ENCODE measurements around the gene TNIK.

The TNIK gene

GRCh38 chr3:171497468-171497867, 37.3 kb upstream of the TNIK start:
- H3K4me3 ChIP-seq (ENCODE audit: low read depth, low read length) = no peak overlapping the region
- H3K4me1 ChIP-seq = no peaks in the 10 kb centered on the region
- no peak overlapping the region for H3K27ac ChIP-seq
- no peak overlapping the region for H3K9ac ChIP-seq
- H2AFZ ChIP-seq = no peak overlapping the region
- no peak for TF ChIP-seq CTCF (IDR thresholded peaks at IDR 0.05)
- no peaks in the 10 kb centered on the region for H3K79me2 ChIP-seq
- no peak overlapping the region for H3K4me2 ChIP-seq (ENCODE audit: low read length)
- H3K36me3 ChIP-seq (ENCODE audit: control insufficient read depth, insufficient read depth, low read length) = no peaks in the 10 kb centered on the region
- no peaks in the 10 kb centered on the region for H3K27me3 ChIP-seq (ENCODE audit: control insufficient read depth, insufficient read depth, low read length)
- no peaks in the 10 kb centered on the region for H3K9me3 ChIP-seq (ENCODE audit: control insufficient read depth, low read length)

- H3K79me2 ChIP-seq = no peaks in the 10 kb centered on the region
- no peaks in the 10 kb centered on the region for H3K4me1 ChIP-seq
- no peak for TF ChIP-seq CTCF (IDR thresholded peaks at IDR 0.05)
- no peaks in the 10 kb centered on the region for H3K36me3 ChIP-seq (ENCODE audit: control insufficient read depth, insufficient read depth, low read length)
- no peaks in the 10 kb centered on the region for H3K27me3 ChIP-seq (ENCODE audit: control insufficient read depth, insufficient read depth, low read length)
- H3K27ac ChIP-seq = no peak overlapping the region
- no peak overlapping the region for H3K4me2 ChIP-seq (ENCODE audit: low read length)
- H3K4me3 ChIP-seq (ENCODE audit: low read depth, low read length) = no peak overlapping the region
- no peak overlapping the region for H3K9ac ChIP-seq
- H2AFZ ChIP-seq = no peak overlapping the region
- no peaks in the 10 kb centered on the region for H3K9me3 ChIP-seq (ENCODE audit: control insufficient read depth, low read length)
Observed at GRCh38 chr3:171495413-171495812, 35.2 kb upstream of the TNIK start.

GRCh38 chr3:171494457-171495109, 34.4 kb upstream of the TNIK start:
- no peak overlapping the region for H3K27ac ChIP-seq
- no peak for TF ChIP-seq CTCF (IDR thresholded peaks at IDR 0.05)

GRCh38 chr3:171491361-171491760, 31.2 kb upstream of the TNIK start:
- no peaks in the 10 kb centered on the region for H3K79me2 ChIP-seq
- no peaks in the 10 kb centered on the region for H3K36me3 ChIP-seq (ENCODE audit: control insufficient read depth, insufficient read depth, low read length)
- no peak overlapping the region for H2AFZ ChIP-seq
- no peaks in the 10 kb centered on the region for H3K27me3 ChIP-seq (ENCODE audit: control insufficient read depth, insufficient read depth, low read length)
- no peaks in the 10 kb centered on the region for H3K9me3 ChIP-seq (ENCODE audit: control insufficient read depth, low read length)
- no peak overlapping the region for H3K4me2 ChIP-seq (ENCODE audit: low read length)
- no peak overlapping the region for H3K9ac ChIP-seq
- no peak overlapping the region for H3K27ac ChIP-seq
- TF ChIP-seq CTCF (IDR thresholded peaks at IDR 0.05) = no peak
- H3K4me3 ChIP-seq (ENCODE audit: low read depth, low read length) = no peak overlapping the region
- no peaks in the 10 kb centered on the region for H3K4me1 ChIP-seq

More at GRCh38 chr3:171494457-171495109, 34.4 kb upstream of the TNIK start:
- no peak overlapping the region for H3K9ac ChIP-seq
- no peak overlapping the region for H2AFZ ChIP-seq
- H3K4me3 ChIP-seq (ENCODE audit: low read depth, low read length) = no peak overlapping the region
- H3K4me1 ChIP-seq = no peaks in the 10 kb centered on the region
- H3K27me3 ChIP-seq (ENCODE audit: control insufficient read depth, insufficient read depth, low read length) = no peaks in the 10 kb centered on the region
- no peaks in the 10 kb centered on the region for H3K79me2 ChIP-seq
- no peaks in the 10 kb centered on the region for H3K36me3 ChIP-seq (ENCODE audit: control insufficient read depth, insufficient read depth, low read length)
- no peaks in the 10 kb centered on the region for H3K9me3 ChIP-seq (ENCODE audit: control insufficient read depth, low read length)
- no peak overlapping the region for H3K4me2 ChIP-seq (ENCODE audit: low read length)

- no peak overlapping the region for H3K27ac ChIP-seq
- H3K9me3 ChIP-seq (ENCODE audit: control insufficient read depth, low read length) = no peaks in the 10 kb centered on the region
- H3K27me3 ChIP-seq (ENCODE audit: control insufficient read depth, insufficient read depth, low read length) = no peaks in the 10 kb centered on the region
- no peaks in the 10 kb centered on the region for H3K36me3 ChIP-seq (ENCODE audit: control insufficient read depth, insufficient read depth, low read length)
- TF ChIP-seq CTCF (IDR thresholded peaks at IDR 0.05) = no peak
- no peak overlapping the region for H3K9ac ChIP-seq
- H3K4me3 ChIP-seq (ENCODE audit: low read depth, low read length) = no peak overlapping the region
- no peak overlapping the region for H3K4me2 ChIP-seq (ENCODE audit: low read length)
- H2AFZ ChIP-seq = no peak overlapping the region
- no peaks in the 10 kb centered on the region for H3K79me2 ChIP-seq
- H3K4me1 ChIP-seq = no peaks in the 10 kb centered on the region
Observed at GRCh38 chr3:171490901-171491300, 30.7 kb upstream of the TNIK start.
